Trophoblast cell (in vitro differentiated cells and primary cell): Measurements from ENCODE around the gene SMOC2.
"Not testable (repeated sequence)": the region's sequence is repeated elsewhere in the genome, so short reads cannot be mapped to it uniquely, and the experiment has no call there.

ENCODE experiments used
- DNase-seq, 2 donors: peaks; one replicate each; pipeline ENCODE4 v3.0.0-alpha.2; 2016
- H2AFZ ChIP-seq: 2 replicates; pipeline ENCODE4 v1.6.1; 2013; ENCODE audit warnings: low read length, moderate library complexity, mild to moderate bottlenecking; ENCODE audit not compliant: insufficient read depth, poor library complexity
- H2AK5ac ChIP-seq: 2 replicates; pipeline ENCODE4 v1.6.1; 2013; ENCODE audit warnings: mild to moderate bottlenecking, low read length
- H2BK120ac ChIP-seq: 2 replicates; pipeline ENCODE4 v1.6.1; 2013; ENCODE audit warnings: low read length, mild to moderate bottlenecking, moderate library complexity; ENCODE audit not compliant: insufficient read depth, poor library complexity
- H2BK12ac ChIP-seq: 2 replicates; pipeline ENCODE4 v1.6.1; 2013; ENCODE audit warnings: mild to moderate bottlenecking, low read length, moderate library complexity
- H2BK5ac ChIP-seq: 2 replicates; pipeline ENCODE4 v1.6.1; 2013; ENCODE audit warnings: low read length, low read depth, moderate library complexity, mild to moderate bottlenecking; ENCODE audit not compliant: poor library complexity
- H3K14ac ChIP-seq: 2 replicates; pipeline ENCODE4 v1.6.1; 2013; ENCODE audit warnings: mild to moderate bottlenecking, low read length
- H3K18ac ChIP-seq: 2 replicates; pipeline ENCODE4 v1.6.1; 2013; ENCODE audit warnings: mild to moderate bottlenecking, low read length
- H3K23ac ChIP-seq: 2 replicates; pipeline ENCODE4 v1.6.1; 2013; ENCODE audit warnings: low read length
- H3K27ac ChIP-seq: 2 replicates; pipeline ENCODE4 v1.5.1; 2013; ENCODE audit warnings: low read depth, mild to moderate bottlenecking, inconsistent platforms, low read length, moderate library complexity
- H3K27me3 ChIP-seq: 2 replicates; pipeline ENCODE4 v1.6.1; 2013; ENCODE audit warnings: inconsistent platforms, mild to moderate bottlenecking, low read length, moderate library complexity; ENCODE audit not compliant: insufficient read depth
- H3K36me3 ChIP-seq, 2 experiments: 1 replicate in 1 of 2; 2 replicates in 1 of 2; pipeline ENCODE4 v1.6.1; 2013; ENCODE audit warnings: low read length in 2 of 2, mild to moderate bottlenecking in 2 of 2, moderate library complexity in 1 of 2; ENCODE audit not compliant: insufficient read depth in 2 of 2, control insufficient read depth in 1 of 2
- H3K4ac ChIP-seq: 2 replicates; pipeline ENCODE4 v1.6.1; 2013; ENCODE audit warnings: low read depth, mild to moderate bottlenecking, low read length, moderate library complexity
- H3K4me1 ChIP-seq, 2 experiments: 1 replicate in 1 of 2; 2 replicates in 1 of 2; pipeline ENCODE4 v1.6.1; 2013; ENCODE audit warnings: low read length in 2 of 2, mild to moderate bottlenecking in 2 of 2, moderate library complexity in 1 of 2; ENCODE audit not compliant: insufficient read depth in 2 of 2, control insufficient read depth in 1 of 2
- H3K4me2 ChIP-seq: 2 replicates; pipeline ENCODE4 v1.6.1; 2013; ENCODE audit warnings: inconsistent platforms, mild to moderate bottlenecking, low read length, moderate library complexity
- H3K4me3 ChIP-seq: 2 replicates; pipeline ENCODE4 v1.5.1; 2013; ENCODE audit warnings: mild to moderate bottlenecking, low read depth, low read length, inconsistent platforms
- H3K79me1 ChIP-seq: one replicate; pipeline ENCODE4 v1.6.1; 2013; ENCODE audit warnings: low read length
- H3K79me2 ChIP-seq: 2 replicates; pipeline ENCODE4 v1.6.1; 2013; ENCODE audit warnings: low read length, mild to moderate bottlenecking; ENCODE audit not compliant: control insufficient read depth, insufficient read depth, poor library complexity
- H3K9ac ChIP-seq: 2 replicates; pipeline ENCODE4 v1.6.1; 2013; ENCODE audit warnings: mild to moderate bottlenecking, low read length
- H3K9me3 ChIP-seq: 2 replicates; pipeline ENCODE4 v1.6.1; 2013; ENCODE audit warnings: low read depth, mild to moderate bottlenecking, control low read depth, inconsistent platforms, low read length; ENCODE audit not compliant: insufficient read depth
- H4K12ac ChIP-seq: 2 replicates; pipeline ENCODE4 v1.6.1; 2013; ENCODE audit warnings: low read depth, mild to moderate bottlenecking, low read length, moderate library complexity
- H4K8ac ChIP-seq: 2 replicates; pipeline ENCODE4 v1.6.1; 2013; ENCODE audit warnings: low read depth, mild to moderate bottlenecking, low read length, moderate library complexity
- H4K91ac ChIP-seq: one replicate; pipeline ENCODE4 v1.6.1; 2013; ENCODE audit warnings: low read depth, mild to moderate bottlenecking, low read length, moderate library complexity
- WGBS: extraction: QIAGEN DNeasy Blood & Tissue Kit; methylation state at CpG from one replicate; pipeline ENCODE4 v1.1.7; 2013; ENCODE audit warnings: missing lambda C conversion rate; ENCODE audit not compliant: insufficient read length, insufficient coverage; ENCODE audit errors: extremely low coverage; 5-methylcytosine and 5-hydroxymethylcytosine counted together

Gene SMOC2

GRCh38 chr6:168570211-168570610 lies 129.2 kb downstream of the SMOC2 start:
- WGBS = no CpG with 5 or more reads among the region's 11 CpGs
- H3K4me1 ChIP-seq = no peaks in the 10 kb centered on the region

DNA sequence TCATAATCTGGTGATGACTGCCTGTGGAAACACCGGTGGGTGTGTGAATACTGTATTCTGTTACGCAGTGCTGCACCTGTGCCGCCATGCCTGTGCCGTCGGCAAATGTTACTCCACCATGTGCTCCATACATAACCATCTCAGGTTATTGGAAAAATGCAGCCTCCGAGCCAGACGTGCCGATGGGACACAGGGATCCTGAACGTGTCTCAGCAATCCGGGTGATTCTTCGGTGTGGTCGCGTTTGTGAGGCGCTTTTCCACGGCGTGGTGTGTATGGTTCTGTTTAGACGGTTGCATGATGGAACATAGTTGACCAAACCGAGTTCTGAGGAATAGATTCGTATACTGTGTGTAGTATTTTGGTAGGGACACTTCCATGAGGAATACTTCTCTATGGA lies 130.3 kb downstream of the SMOC2 start:
- Histone ChIP-seq H3K4me3 (no peak overlapping the region), H3K23ac (no peak overlapping the region), H4K12ac (no peak overlapping the region), H2BK5ac (no peak overlapping the region), H3K14ac (no peak overlapping the region), H3K9ac (no peak overlapping the region), H3K9me3 (no peaks in the 10 kb centered on the region), H3K27ac (no peak overlapping the region), H4K91ac (no peak overlapping the region), H3K18ac (no peak overlapping the region), H3K36me3 (no peaks in the 10 kb centered on the region), H3K4me1 (no peaks in the 10 kb centered on the region), H2BK12ac (no peak overlapping the region), H3K4ac (no peak overlapping the region), H4K8ac (no peak overlapping the region), H2AFZ (no peak overlapping the region), H2AK5ac (no peak overlapping the region), H2BK120ac (no peak overlapping the region), H3K79me2 (no peaks in the 10 kb centered on the region), H3K4me2 (no peak overlapping the region), H3K79me1 (no peaks in the 10 kb centered on the region), H3K27me3 (no peaks in the 10 kb centered on the region)
- no peak for DNase-seq
- no CpG with 5 or more reads among the region's 19 CpGs for WGBS

More at GRCh38 chr6:168570211-168570610, 129.2 kb downstream of the SMOC2 start:
- Histone ChIP-seq H3K18ac (no peak overlapping the region), H3K23ac (no peak overlapping the region), H3K4me2 (no peak overlapping the region), H3K27me3 (no peaks in the 10 kb centered on the region), H2BK5ac (no peak overlapping the region), H3K9me3 (peaks cover under 1% of the 10 kb centered on the region), H3K9ac (no peak overlapping the region), H3K79me2 (no peaks in the 10 kb centered on the region), H3K79me1 (no peaks in the 10 kb centered on the region), H3K14ac (no peak overlapping the region), H4K91ac (no peak overlapping the region), H3K36me3 (no peaks in the 10 kb centered on the region), H4K8ac (no peak overlapping the region), H3K27ac (no peak overlapping the region), H2AFZ (no peak overlapping the region), H2AK5ac (no peak overlapping the region), H2BK120ac (no peak overlapping the region), H3K4me3 (no peak overlapping the region), H3K4ac (no peak overlapping the region), H2BK12ac (no peak overlapping the region), H4K12ac (no peak overlapping the region)
- DNase-seq = no peak

GRCh38 chr6:168573276-168573835 lies 132.4 kb downstream of the SMOC2 start:
- not testable (repeated sequence) for H3K18ac ChIP-seq, H4K91ac ChIP-seq, H3K4me2 ChIP-seq, H3K4me1 ChIP-seq, H3K4ac ChIP-seq, H3K79me2 ChIP-seq, H3K9ac ChIP-seq, H3K23ac ChIP-seq, H3K36me3 ChIP-seq, H3K14ac ChIP-seq, H2BK120ac ChIP-seq, H3K4me3 ChIP-seq, H2AFZ ChIP-seq, H3K79me1 ChIP-seq, H2BK5ac ChIP-seq, H2BK12ac ChIP-seq, H2AK5ac ChIP-seq, H3K27me3 ChIP-seq, H4K12ac ChIP-seq, H3K27ac ChIP-seq, H3K9me3 ChIP-seq, H4K8ac ChIP-seq
- DNase-seq = peak in 1 of 2 donors; percentile 35
- WGBS = no CpG with 5 or more reads among the region's 28 CpGs

GRCh38 chr6:168574075-168574698 lies 133.2 kb downstream of the SMOC2 start:
- Histone ChIP-seq H4K8ac (no peak overlapping the region), H3K4me1 (no peaks in the 10 kb centered on the region), H3K27me3 (no peaks in the 10 kb centered on the region), H3K9me3 (peaks cover 3% of the 10 kb centered on the region), H4K91ac (no peak overlapping the region), H3K4me2 (no peak overlapping the region), H3K27ac (no peak overlapping the region), H3K79me2 (no peaks in the 10 kb centered on the region), H2AFZ (no peak overlapping the region), H2BK5ac (no peak overlapping the region), H3K9ac (no peak overlapping the region), H3K36me3 (no peaks in the 10 kb centered on the region), H2BK12ac (no peak overlapping the region), H3K18ac (no peak overlapping the region), H3K4me3 (no peak overlapping the region), H3K79me1 (no peaks in the 10 kb centered on the region), H3K4ac (no peak overlapping the region), H4K12ac (no peak overlapping the region), H2BK120ac (no peak overlapping the region), H3K23ac (no peak overlapping the region), H2AK5ac (no peak overlapping the region), H3K14ac (no peak overlapping the region)
- no peak for DNase-seq
- WGBS = no CpG with 5 or more reads among the region's 17 CpGs
